Measurements from ENCODE around the gene SOBP.
A peak's percentile ranks its signal among the peaks of the same experiment; 100 is the strongest.

The SOBP gene

GRCh38 chr6:107657373-107657754 lies 167.4 kb downstream of the SOBP start:
- DNase-seq (ENCODE audit: low read depth in 2 of 2): no peak

- DNase-seq (ENCODE audit: low read depth in 2 of 2): peak; percentile 13 to 19
These were observed 168.0 kb downstream of the SOBP start for GRCh38 chr6:107657755-107658461.

GRCh38 chr6:107658920-107659865 lies 169.3 kb downstream of the SOBP start:
- DNase-seq (ENCODE audit: low read depth in 2 of 2): no peak

GRCh38 chr6:107660839-107661238 lies 170.9 kb downstream of the SOBP start:
- DNase-seq (ENCODE audit: low read depth in 2 of 2): no peak

GRCh38 chr6:107661291-107661690 lies 171.4 kb downstream of the SOBP start:
- no peak for DNase-seq (ENCODE audit: low read depth in 2 of 2)

DNA sequence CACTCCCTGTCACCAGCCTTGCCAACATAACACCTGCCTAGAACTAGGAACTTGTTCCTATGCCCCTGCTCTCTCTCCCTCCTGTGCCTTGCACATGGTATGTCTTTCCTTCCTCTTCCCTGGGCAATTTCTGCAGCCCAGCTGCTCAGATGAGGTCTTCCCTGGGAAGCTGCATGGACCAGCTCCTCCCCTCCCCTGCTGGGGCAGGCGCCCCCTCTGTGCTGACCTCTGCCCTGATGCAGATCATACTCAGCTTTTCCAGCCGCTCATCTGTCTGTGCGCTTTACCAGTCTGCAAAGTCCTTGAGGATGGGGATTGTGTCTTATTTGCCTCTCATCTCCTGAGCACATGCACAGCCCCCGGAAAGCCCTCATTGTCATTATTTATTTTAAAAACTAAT lies 172.4 kb downstream of the SOBP start:
- no peak for DNase-seq (ENCODE audit: low read depth in 2 of 2)

DNA sequence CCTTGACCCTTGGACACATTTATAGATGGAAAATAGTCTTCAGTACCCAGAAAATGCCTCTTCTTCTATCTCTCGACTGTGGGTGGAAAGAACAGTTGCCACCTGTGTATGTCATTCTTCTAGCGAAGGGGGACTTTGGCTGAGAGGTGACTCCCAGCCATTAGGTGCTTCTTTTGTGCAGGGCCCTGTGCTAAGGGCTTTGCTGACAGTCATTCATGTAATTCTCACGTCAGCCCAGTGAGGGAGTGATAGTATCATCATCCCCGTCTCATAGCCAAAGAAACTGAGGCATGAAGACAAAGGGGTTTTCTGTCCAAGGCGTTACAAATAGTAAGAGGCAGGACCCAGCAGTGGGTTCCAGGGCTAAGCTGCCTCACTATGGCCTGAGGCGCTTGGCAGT lies 173.4 kb downstream of the SOBP start:
- DNase-seq (ENCODE audit: low read depth in 2 of 2): no peak

- no peak for DNase-seq (ENCODE audit: low read depth in 2 of 2)
These were observed 175.5 kb downstream of the SOBP start for GRCh38 chr6:107665382-107665781.

DNA sequence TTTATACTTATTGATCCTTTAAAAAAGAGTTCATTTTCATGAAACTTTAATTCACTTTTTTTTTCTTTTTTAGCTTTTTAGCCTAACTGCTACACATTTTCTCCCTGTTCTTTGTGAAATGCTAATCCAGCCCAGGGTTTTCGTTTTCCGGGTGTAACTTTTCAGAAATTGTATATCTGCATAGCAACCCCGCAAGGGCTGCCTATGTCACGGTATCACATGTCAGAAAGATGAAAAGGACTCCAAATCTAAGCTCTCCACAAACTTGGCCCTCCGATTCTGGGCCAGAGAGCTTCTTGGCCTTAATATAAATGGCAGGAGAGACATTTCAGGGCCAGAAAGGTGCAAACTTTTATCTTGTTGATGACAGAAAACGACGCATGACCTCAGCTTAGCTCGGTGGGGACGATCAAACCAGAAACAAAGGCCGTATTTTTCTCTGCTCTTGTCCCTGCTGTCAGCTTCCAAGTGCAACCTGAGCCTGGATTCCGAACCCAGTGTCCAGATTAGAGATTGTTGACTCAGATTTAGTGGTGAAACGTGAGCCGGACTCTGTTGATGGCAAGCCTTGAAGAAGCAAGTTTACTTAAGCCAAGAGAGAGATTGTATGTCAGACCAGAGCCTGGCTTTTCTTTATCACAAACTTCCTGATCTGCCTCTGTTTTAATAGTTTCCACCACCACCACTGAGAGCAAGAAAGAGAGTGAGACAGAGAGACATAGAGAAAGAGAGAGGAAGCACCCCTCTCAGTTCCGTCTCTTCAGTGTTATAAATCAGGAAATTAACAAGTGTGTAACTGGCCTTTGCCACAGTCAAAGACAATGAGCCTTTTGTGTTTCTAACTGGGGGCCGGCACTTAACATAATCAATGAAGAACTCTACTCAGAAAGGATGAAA lies 176.4 kb downstream of the SOBP start:
- no peak for DNase-seq (ENCODE audit: low read depth in 2 of 2)

DNA sequence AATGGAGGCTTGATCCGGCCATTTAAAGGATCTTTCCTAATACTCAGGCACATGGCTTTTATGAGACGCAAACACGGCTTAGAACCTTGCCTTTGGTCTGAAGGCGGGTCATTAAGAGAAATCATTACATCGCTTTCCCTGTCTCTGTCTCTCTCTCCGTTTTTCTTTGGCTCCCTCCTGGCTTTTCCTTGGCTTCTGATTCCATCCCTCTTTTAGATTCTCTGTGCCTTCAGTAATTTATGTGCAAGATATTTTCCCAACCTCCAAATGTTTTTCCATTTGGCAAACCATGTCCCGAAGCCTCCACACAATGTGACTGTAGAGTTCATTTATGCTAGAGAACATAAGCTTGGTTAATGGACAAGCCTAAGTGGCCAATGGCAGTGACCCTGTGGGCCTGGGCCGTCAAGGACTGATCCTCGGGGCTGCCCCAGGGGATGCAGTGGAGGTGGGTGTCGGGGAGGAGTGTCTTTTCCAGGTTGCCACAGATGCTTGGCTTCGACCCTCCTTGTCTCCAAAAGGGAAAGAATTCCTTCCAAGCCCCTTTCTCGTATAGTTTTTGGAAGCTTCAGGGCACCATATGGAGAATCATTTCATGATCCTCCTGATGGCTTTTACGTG lies 177.2 kb downstream of the SOBP start:
- no peak for DNase-seq (ENCODE audit: low read depth in 2 of 2)

- DNase-seq (ENCODE audit: low read depth in 2 of 2): no peak
These were observed 177.9 kb downstream of the SOBP start for GRCh38 chr6:107667790-107668189.

DNA sequence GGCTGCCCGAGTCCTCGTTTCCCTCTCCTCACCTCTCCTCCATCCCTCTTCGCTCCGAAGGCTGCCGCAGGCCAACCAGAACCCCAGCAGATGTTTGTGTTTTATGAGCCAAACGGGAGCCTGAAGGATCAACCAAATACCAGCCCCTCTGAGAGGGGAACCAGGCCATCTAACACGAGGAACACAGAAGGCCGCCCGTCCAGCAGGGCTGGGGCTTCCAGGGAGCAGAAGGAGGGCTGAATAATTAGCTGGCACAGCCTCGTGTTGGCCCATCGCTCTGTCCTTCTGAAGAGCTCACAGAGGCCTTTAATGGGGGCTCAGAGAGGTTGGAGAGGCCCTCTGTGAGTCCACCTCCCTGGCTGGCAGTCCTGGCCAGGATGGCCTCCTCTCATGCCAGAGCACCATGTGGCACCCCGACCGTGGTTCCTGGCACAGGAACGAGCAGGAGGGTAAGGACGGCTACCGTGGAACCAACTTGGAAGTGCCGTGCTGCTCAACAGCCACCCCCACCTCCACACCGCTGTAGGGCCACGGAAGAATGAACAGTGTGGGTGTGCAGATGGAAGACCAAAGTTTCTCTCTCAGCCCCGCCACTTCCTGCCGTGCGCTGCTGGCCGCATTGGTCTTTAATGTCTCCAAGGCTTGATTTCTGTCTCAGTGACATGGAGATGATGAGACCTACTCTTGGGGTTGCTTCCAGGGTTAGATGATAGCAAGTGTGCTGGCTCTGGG lies 179.0 kb downstream of the SOBP start:
- no peak for DNase-seq (ENCODE audit: low read depth in 2 of 2)

GRCh38 chr6:107670792-107671199 lies 180.9 kb downstream of the SOBP start:
- no peak for DNase-seq (ENCODE audit: low read depth in 2 of 2)

DNA sequence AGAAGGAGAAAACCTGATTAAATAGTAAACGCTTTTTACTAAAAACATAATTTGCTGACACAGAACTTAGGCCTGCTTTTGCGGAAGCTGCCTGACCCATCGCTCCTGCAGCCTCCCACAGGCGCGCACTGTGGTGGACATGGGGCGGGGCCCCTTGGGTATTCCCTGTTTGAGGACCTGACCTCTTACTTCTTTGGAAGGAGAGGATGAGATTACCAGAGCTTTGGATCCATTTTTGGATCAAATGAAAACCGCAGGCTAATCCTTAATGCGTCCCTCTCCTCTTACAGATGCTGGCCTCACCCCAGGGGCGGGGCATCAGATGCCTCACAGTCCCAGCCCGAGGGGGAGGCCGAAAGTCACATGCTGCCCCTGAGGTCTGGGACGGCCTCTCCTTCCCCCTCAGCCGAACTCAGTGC lies 183.2 kb downstream of the SOBP start:
- no peak for DNase-seq (ENCODE audit: low read depth in 2 of 2)

DNA sequence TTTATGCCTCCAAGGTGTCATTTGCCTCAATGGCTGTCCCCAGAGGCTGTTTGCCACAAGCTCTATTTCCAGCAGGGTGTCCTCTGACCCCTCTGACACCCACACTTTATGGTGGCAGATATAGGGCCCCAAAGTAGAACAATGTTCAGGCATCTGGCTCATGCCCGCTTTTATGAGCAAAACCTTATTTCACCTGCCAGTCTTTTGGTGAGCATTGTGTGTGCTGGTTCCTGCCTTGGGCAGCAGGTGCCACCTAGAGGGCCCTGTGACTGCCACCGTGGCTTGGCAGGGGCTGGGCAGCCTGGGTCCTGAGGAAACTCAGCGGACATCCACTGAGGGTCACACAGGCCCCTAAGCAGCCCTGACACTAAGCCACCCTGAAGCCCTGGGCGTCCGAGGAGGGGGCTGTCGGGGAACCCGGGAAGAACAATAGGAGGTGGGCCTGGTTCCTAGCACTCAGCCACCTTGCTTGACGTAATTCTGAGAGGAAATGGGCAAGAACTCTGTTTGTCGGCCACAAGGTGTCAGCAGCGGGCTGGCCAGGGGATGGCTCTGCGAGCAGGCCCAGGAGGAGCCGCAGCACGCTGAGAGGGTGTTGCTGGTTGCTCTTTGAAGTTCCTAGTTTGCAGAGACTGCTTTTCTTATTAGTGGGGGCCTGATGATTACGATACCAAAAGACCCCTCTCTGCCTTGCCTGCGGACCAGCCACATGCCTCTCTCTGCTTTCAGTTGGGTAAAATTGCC lies 185.2 kb downstream of the SOBP start:
- peak; percentile 68 to 70 for DNase-seq (ENCODE audit: low read depth in 2 of 2)

- DNase-seq (ENCODE audit: low read depth in 2 of 2): no peak
These were observed 186.1 kb downstream of the SOBP start for GRCh38 chr6:107676042-107676441.

DNA sequence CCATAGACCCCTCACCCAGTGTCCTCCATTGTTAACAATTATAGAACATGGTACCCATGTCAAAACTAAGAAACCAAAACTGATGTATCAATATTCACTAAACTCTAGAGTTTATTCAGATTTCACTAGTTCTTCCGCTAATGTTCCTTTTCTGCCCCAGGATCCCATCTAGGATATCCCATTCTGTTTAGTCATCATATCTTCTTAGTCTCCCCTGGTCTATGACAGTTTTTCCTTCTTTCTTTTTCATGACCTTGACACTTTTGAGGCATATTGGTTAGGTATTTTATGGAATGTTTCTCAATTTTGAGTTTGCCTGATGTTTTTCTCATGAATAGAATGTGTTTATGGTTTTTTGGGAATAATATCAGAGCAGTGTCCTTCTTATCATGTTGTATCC lies 187.5 kb downstream of the SOBP start:
- DNase-seq (ENCODE audit: low read depth in 2 of 2): no peak

DNA sequence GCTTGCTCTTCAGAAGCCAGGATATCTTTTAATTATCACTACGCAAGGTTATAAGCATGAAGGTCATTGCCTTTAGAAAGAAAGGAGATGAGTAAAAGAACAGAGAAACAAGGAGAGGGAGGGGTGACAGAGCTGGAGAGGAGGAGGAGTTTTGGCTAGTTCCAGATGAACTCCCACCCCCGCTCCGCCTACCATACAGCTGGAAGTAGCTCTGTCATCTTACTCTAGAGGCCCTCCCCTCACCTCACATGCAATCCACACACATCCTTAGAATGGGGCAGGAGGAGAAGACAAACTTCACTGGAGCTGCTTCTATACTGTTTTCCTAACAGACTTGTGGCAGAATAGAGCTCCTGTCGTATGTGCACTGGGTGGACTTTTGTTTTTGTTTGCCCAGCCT lies 189.5 kb downstream of the SOBP start:
- DNase-seq (ENCODE audit: low read depth in 2 of 2): no peak

GRCh38 chr6:107682721-107683120 lies 192.8 kb downstream of the SOBP start:
- DNase-seq (ENCODE audit: low read depth in 2 of 2): no peak

DNA sequence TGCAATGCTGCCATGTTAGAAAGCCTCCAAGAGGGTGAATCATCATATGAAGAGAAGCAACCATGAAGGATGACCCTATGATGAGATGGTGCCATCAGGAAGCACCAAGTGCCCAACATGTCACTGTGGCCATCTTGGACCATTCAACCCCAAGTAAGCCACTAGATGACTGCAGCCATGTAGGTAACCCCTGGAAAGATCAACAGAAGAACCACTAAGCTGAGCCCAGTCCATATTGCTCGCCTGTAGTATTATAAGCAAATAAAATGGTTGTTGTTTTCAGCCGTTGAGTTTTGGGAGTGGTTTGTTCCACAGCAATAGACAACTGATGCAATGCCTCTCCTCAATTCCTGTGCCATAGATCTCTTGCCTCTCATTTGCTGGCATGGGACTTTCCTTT lies 193.3 kb downstream of the SOBP start:
- no peak for DNase-seq (ENCODE audit: low read depth in 2 of 2)
